GM18870 (cell line): ENCODE measurements around the gene EXOSC9.

Source experiments
- ATAC-seq: cut with Tn5 transposase; IDR thresholded peaks from one replicate; pipeline ENCODE4 v1.9.1; 2021; ENCODE audit warnings: moderate library complexity; ENCODE audit not compliant: unreplicated experiment

Gene EXOSC9

DNA sequence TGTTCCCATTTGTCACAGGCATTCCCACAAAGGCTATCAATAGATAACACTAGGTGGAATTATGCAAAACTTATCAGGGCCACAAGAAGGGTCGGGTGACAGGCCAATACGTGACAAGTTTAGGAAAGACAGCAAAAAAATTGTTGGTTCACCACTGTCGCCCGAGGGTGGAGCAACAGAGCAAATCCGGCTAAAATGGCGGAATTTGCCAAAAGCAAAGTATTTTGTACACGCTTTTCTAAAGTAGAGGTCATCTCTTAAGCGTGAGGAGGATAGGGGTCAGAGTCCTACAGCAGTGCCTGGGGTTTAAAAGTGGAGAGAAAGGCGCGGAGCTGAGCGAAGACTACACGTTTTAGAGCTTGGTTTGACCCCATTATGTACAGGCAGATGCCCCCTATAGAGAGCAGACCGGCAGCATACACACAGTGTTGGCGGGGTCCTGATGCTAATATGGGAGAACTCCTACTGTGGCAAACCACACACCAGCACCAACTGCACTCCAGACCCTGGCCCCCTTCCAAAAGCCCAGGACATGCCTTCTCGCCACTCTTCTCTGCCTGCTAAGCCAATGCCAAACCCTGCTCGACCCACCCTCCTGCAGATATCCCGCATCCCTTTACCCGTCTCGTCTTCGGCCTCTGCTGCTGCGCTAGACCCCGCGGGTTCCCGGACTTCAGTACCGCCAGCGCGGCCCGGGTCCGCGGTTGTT lies 21.8 kb downstream of the EXOSC9 start:
- peak; percentile 48 for ATAC-seq

DNA sequence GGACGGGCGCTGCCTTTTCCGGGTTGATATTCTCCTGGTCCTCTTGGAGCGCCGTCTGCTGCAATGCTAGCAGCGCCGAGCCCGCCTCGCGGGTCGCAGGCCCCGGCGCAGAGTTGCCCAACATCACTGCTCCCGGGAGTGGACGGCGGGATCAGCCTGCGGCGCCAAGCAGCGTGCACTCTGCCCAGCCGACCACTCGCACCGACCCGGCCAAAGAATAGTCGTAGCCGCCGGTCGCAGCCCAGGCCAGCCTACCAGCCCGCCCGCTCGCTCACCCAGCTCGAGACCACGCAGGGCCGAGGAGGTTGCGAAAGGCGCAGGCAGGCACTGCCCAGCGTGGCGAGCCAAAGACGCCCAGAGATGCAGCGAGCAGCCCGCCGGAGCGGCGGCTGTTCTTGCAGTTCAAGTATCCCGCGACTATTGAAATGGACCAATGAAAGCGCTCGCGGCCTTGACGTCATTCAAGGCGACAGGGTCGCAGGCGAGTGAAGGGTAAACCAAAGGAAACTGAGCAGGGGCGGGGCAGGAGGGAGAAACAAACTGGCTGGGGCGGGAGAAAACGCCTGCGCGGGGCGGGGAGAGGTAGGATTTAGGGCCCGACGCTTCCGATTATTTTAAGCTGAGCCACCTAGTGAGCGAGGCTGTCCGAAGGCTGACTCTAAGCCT lies 22.5 kb downstream of the EXOSC9 start, which contains the start of gene CCNA2:
CCNA2 (minus strand) TSS at position 379 of the 666 bp plus-strand sequence; CDS start at position 124, 255 bp downstream.
- peak; percentile 90 for ATAC-seq

DNA sequence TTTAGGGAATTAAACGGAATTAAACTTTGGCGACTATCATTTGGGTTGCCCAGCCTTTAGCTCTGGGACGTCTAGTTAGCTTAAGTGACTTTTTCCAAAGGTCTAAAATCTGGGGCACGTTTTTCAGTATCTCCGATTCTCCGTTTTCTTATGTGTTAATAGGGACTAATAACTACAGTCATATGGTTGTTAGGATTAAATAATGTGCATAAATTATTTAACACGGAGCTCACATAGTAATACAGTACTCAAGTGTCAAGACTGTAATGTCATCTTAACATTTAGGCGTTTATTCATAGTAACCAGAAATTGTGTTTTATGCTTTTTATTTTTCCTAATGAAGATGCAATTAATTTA lies 23.0 kb downstream of the EXOSC9 start:
- peak; percentile 14 for ATAC-seq

DNA sequence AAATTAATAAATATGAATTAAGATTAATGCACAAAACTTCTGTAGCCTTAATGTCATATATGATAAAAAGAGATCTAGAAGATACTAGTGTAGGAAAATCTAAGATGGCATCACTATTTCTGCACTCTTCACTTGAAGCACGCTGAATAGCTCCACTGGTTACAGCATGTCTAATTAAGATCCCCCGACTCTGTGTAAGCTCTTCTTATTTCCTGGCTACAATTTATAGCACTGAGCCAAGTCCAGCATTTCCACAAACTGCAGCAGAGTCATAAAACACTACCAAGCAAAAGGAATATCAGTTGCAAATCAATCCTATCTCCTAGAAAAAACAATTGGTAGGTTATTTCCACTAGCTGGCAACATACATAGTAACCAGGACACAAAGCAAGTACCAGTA lies 23.8 kb downstream of the EXOSC9 start:
- no peak for ATAC-seq

DNA sequence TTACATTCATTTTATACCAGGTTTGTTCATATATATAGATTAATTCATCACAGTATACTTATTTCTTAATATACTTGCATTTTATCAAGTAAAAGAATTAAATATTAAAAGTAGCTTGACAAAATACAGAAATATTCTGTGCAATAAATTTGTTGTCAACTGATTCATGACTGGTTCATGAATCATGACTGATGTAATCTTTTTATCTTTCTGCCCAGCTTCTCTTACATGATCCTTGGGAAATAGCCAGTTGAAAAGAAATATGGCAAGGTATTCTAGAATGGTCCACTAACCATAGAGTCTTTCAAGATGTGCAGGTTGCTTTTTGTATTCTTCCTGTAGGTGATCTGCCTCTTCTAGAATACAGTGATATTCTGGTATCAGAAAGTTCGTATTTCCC lies 26.7 kb downstream of the EXOSC9 start:
- no peak for ATAC-seq

DNA sequence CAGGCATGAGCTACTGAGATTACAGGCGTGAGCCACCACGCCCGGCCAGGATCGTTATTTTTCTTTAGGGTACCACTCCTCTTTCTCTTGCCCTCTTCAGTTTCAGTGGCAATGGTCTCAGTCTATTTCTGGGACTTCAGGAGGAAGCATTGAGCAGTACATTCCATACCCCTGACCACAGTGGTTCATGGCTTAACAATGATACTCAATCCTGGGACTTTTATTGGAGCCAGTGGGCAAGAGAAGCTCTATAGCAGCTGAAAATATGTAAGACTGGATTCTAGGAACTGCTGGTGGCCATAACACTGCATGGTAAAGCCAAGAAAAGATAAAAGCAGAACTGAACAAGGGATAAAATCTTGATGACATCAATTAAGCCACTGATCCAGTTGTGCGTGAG lies 28.4 kb downstream of the EXOSC9 start:
- ATAC-seq: no peak

DNA sequence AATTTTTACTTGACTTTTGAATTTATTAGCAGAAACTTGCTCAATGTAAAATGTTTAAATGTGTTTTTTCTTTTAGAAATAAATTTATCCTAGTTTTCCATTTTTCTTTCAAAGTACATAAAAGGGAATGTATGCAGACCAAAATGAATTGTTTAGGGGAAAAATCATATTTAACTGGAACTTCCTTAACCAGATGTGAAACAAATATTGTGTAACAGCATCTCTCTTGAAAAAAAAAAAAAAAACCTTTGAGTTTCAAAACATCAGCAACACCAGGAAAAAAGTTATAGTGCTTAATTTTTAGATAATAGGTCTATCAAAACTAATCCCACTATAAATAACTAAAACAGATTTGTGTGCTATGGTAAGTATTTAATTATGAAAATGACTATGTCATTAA lies 37.0 kb downstream of the EXOSC9 start:
- ATAC-seq: no peak

DNA sequence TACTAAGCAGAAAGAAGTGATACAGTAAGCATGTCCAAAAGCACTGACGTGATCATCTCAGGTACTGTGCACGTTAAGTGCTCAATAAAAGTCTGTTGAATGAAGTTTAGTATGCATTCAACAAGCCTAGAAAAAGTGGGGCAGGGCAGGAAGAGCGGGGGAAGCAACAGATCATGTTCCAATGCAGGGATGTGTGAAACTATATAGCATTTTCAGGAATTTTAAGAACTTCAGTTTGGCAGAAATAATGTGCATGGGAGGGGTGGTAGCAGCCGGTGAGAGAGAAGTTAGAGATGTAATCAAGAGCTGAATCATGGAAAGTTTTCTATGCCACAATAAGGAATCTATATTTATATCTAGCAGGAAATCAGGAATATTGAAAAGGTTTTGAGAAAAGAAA lies 41.7 kb downstream of the EXOSC9 start:
- ATAC-seq: no peak

DNA sequence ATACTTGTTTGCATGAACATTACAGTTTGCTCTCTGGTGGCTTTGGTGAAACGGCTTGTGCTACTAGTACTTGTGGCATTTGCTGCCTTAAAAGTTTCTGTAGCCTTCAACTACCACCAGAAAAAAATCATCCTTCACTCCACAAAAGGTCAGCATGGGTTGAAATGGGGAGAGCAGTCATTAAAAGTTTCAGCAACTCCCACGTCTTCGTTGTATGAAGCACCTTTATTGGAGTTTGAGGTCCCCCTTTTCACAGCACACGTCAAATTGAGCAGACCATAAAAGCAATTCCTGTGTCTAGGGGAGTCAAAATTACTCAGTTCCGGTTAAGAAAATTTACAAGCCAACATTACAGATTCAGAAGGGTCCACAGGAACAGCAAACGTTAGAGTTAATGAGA lies 45.5 kb downstream of the EXOSC9 start:
- no peak for ATAC-seq

DNA sequence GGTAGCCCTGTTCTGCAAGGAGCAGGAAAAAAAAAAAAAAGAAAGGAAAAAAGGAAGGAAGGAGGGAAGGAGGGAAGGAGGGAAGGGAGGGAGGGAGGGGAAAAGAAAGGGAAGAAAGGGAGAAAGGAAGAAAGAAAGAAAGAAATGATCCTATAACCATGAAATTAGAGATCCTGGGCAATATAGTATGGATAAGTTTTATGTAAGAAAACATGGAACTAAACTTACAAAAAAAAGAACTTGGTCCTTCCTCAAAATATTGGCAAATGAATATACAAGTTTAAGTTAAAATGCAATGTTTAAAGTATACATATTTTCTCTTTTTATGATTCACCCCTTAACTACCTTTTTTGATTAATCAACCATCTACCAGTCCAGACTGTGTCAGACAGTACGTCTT lies 50.2 kb downstream of the EXOSC9 start:
- no peak for ATAC-seq

DNA sequence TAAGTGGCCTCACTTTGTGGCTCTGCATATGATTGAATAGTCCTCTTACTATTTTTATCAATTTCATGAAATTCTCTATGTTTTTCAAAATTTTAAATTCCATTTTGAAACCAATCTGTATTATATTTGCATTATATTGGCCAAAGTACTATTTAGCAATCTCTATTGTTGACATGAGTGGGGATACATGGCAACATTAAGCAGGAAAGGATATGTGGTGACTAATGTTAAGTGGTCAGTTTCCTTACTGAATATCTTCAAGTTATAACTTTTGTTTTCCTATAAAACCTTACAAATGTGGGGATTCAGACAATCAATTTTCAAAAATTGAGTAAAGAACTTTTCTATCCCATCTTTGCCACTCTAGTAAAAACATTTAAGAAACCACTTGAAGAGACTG lies 59.0 kb downstream of the EXOSC9 start:
- no peak for ATAC-seq

DNA sequence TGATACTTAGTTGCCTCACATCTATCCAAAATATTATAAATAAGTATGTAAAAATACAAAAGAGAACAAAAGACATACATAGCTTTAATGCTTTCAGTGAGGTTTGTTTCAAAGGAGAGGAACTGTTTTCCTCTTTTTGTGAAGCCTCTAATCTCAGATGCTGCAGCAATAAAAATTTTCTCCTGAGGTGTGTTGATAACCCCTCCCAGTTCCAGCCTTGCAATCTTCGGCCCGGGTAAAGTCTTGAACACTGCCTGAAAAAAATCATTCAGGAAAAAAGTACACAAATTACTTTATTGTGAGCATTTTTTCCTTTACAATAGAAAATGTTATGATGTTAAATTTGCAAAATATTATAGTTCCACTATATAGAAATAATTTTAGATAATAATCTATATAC lies 60.3 kb downstream of the EXOSC9 start:
- no peak for ATAC-seq

DNA sequence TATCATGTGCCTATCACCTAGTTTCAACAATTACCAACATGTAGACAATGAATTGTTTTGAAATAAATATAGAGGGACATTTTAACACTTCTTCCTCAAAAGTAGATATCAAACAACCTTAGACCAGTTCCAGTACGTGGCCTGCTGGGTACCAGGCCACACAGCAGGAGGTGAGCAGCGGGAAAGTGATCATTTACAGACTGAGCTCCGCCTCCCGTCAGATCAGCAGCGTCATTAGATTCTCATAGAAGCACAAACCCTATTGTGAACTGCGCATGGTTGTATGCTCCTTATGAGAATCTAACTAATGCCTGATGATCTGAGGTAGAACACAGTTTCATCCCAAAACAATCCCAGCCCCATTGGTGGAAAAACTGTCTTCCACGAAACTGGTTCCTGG lies 62.7 kb downstream of the EXOSC9 start:
- ATAC-seq: no peak
